ENCODE results near the gene ISOC1.

ISOC1 gene

GRCh38 chr5:129094087-129094923 is at the start of gene ISOC1:
TSS of gene ISOC1 (plus strand) at chr5:129094749. CDS start at chr5:129094767, 18 bp downstream.
- no peak for FAIRE-seq

GRCh38 chr5:129046151-129046550 is 48.4 kb upstream of the ISOC1 start:
- no peak for FAIRE-seq

GRCh38 chr5:129048509-129048908 is 46.0 kb upstream of the ISOC1 start:
- no peak for FAIRE-seq

- FAIRE-seq = no peak
These were observed 45.3 kb upstream of the ISOC1 start for GRCh38 chr5:129049126-129049799.

- no peak for FAIRE-seq
These were observed 43.3 kb upstream of the ISOC1 start for GRCh38 chr5:129051283-129051682.

- no peak for FAIRE-seq
These were observed 41.1 kb upstream of the ISOC1 start for GRCh38 chr5:129053438-129053837.

GRCh38 chr5:129057329-129057728 is 37.2 kb upstream of the ISOC1 start:
- FAIRE-seq = no peak

GRCh38 chr5:129061849-129062248 is 32.7 kb upstream of the ISOC1 start:
- no peak for FAIRE-seq

GRCh38 chr5:129063483-129064113 is 31.0 kb upstream of the ISOC1 start:
- no peak for FAIRE-seq

- no peak for FAIRE-seq
These were observed 28.8 kb upstream of the ISOC1 start for GRCh38 chr5:129065721-129066120.

GRCh38 chr5:129067745-129068144 is 26.8 kb upstream of the ISOC1 start:
- FAIRE-seq = no peak

GRCh38 chr5:129069292-129069691 is 25.3 kb upstream of the ISOC1 start:
- FAIRE-seq = no peak

- FAIRE-seq = no peak
These were observed 21.4 kb upstream of the ISOC1 start for GRCh38 chr5:129073111-129073510.

- no peak for FAIRE-seq
These were observed 19.6 kb upstream of the ISOC1 start for GRCh38 chr5:129074903-129075302.

- no peak for FAIRE-seq
These were observed 17.0 kb upstream of the ISOC1 start for GRCh38 chr5:129077433-129078075.

- FAIRE-seq = no peak
These were observed 16.3 kb upstream of the ISOC1 start for GRCh38 chr5:129078247-129078646.

GRCh38 chr5:129078660-129079059 is 15.9 kb upstream of the ISOC1 start:
- FAIRE-seq = no peak

GRCh38 chr5:129079496-129079895 is 15.1 kb upstream of the ISOC1 start:
- FAIRE-seq = no peak

- no peak for FAIRE-seq
These were observed 13.8 kb upstream of the ISOC1 start for GRCh38 chr5:129080766-129081165.

GRCh38 chr5:129082225-129083136 is 12.1 kb upstream of the ISOC1 start:
- FAIRE-seq = no peak

GRCh38 chr5:129094924-129095899 is 663 bp downstream of the ISOC1 start:
- FAIRE-seq = no peak

Measured in endometrium (tissue), 2 donors.